GM21717 (cell line): ENCODE results near the gene EMILIN1.
"Not testable (repeated sequence)": the region's sequence is repeated elsewhere in the genome, so short reads cannot be mapped to it uniquely, and the experiment has no call there.

Source experiments
- ATAC-seq: cut with Tn5 transposase; IDR thresholded peaks from one replicate; pipeline ENCODE4 v1.9.1; 2021; ENCODE audit warnings: mild to moderate bottlenecking, moderate library complexity; ENCODE audit not compliant: unreplicated experiment

EMILIN1 gene

DNA sequence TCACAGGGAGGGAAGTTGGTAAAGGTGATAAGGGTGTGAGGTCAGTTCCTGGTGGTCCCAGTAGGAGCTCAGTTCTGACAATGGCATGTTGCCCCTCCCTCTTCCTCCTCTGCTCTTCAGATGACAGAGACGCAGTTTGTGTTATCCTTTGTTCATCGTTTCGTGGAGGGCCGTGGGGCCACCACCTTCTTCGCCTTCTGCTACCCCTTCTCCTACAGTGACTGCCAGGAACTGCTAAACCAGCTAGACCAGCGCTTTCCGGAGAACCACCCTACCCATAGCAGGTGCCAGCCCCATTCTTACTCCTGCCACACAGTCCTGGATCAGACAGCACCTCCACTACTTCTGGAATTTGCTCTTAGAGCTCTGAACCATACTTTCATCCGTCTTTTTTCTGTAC lies 24.6 kb upstream of the EMILIN1 start:
- ATAC-seq: no peak

DNA sequence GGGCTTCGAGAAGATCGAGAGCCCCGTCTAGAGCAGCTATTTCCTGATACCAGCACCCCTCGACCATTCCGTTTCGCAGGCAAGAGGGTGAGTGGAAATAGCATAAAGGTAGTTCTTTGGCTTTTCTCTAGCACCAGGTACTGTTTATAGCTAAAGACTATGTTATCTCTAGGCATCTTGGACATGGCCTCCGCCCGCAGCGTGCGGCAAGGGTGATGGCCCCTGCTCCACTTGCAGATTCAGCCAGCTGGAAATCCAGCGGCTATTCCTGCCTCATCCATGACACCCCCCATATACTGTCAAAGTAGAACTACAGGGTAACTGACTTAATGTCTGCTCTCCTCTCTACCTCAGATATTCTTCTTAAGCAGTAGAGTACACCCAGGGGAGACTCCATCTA lies 23.7 kb upstream of the EMILIN1 start:
- ATAC-seq: no peak

DNA sequence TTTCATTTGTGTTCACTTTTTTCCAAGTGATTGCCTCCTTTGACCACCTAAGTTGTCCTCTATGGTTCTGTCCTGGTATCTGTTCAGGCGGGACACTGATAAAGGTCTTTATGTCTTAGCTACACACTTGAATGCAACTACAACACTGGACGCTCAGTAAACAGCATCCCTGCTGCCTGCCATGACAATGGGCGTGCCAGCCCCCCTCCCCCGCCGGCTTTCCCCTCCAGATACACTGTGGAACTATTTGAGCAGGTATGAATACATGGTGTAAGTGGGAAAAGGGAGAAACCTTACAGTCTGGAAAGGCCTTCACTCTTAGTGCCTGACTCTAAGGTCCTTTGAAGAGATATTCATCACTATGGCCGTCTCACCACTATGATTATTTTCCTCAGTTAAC lies 21.2 kb upstream of the EMILIN1 start:
- ATAC-seq: no peak

DNA sequence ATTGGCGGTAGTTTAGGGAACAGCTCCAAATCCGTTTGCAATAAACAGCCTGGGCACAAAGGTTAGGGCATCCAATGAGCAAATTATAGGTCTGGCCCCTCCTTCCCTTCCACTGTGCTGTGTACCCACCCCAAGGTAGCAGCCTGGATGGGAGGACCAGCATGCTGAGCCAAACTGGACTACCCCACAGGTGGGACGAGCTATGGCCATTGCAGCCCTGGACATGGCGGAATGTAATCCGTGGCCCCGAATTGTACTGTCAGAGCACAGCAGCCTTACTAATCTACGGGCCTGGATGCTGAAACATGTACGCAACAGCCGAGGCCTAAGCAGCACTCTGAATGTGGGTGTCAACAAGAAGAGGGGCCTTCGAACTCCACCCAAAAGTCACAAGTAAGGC lies 20.2 kb upstream of the EMILIN1 start:
- no peak for ATAC-seq

DNA sequence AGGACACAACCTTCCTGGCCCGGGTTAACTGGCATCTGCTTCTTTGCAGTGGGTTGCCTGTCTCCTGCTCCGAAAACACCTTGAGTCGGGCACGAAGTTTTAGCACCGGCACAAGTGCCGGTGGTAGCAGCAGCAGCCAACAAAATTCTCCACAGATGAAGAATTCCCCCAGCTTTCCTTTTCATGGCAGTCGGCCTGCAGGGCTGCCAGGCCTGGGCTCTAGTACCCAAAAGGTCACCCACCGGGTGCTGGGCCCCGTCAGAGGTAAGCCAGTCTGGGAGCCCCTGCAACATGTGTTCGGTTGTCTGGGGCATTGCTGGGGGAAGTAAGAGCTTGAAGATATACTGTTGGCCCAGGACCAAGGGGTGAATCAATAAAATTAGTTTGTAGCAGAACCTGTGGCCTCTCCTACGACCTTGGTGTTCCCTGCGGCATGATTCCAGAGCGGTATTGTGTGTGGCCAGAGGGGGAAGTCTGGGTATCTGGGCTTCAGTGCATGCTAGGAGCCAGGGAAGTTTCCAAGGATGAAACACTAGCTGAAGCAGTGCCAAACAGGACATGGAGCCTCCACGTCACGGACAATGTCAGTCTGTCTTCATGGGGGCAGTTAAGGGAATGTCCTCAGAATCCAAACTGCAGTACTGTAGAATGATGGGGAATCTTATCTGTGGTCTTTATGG lies 19.1 kb upstream of the EMILIN1 start:
- ATAC-seq: no peak

DNA sequence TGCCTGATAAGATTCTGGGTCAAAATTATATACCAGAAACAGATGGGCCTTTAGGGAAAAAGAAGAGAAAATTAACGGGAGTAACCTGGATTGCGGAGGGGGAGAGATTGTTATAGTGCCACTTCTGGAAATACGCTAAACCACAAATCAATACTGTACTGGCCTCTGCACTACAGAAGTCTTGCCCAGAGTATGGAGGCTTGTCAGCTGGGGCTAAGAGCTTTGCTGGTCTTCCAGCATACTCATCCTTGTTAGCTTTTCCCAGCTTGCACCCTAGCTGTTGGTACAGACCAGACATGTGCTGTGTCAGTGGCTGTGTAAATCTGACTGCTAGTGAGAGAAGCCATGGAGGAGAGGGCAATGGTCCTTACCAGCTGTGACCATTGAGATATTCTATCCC lies 18.1 kb upstream of the EMILIN1 start:
- ATAC-seq: no peak

DNA sequence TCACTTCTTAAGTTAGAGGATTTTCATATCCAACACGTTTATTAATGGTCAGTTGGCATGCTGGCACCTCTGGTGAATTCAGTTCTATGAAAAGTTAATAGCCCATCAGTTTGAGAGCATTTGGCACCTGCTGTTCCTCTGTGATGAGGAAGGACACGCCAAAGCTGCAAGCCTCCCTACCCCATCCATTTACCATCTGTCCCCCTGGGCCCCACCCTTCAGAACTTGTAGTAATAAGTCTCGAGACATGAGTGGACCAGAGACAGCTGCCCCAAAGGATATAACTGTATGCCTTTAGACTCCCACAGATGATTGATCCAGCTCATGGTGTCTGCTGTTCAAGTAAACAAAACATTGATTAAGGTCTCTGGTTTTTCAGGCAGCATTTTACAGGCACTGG lies 13.3 kb upstream of the EMILIN1 start:
- ATAC-seq: no peak

DNA sequence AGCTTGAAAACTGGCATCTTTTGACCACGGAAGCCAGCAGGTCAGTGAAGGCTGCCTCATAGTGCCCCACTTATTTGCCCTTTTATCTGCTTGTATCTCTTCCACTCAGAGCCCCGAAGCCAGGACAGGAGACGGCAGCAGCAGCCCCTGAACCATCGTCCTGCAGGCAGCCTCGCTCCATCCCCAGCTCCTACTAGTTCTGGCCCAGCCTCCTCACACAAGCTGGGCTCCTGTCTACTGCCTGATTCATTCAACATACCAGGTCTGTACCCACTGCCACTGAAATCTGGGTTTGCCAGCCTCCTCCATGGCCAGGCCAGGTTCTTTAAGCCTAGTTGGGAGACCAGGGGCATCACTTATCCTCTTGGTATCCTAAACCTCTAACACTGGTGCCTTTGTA lies 11.0 kb upstream of the EMILIN1 start:
- ATAC-seq: no peak

DNA sequence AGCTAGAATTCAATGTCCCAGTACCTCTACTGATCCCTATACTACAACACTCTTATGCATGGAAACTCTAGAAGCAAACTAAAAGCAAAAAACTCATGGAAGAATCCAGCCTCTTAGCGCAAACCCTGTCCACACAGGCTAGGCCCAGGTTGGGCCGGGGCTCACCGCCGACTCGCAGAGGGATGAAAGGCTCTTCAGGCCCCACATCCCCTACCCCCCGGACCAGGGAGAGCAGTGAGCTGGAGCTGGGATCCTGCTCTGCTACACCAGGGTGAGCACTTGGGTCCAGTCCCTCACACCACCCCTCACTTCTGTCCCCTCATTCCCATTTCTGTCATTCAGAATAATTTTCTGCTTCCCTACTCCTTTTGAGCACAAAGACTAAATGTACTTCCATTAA lies 9.0 kb upstream of the EMILIN1 start:
- ATAC-seq: no peak

DNA sequence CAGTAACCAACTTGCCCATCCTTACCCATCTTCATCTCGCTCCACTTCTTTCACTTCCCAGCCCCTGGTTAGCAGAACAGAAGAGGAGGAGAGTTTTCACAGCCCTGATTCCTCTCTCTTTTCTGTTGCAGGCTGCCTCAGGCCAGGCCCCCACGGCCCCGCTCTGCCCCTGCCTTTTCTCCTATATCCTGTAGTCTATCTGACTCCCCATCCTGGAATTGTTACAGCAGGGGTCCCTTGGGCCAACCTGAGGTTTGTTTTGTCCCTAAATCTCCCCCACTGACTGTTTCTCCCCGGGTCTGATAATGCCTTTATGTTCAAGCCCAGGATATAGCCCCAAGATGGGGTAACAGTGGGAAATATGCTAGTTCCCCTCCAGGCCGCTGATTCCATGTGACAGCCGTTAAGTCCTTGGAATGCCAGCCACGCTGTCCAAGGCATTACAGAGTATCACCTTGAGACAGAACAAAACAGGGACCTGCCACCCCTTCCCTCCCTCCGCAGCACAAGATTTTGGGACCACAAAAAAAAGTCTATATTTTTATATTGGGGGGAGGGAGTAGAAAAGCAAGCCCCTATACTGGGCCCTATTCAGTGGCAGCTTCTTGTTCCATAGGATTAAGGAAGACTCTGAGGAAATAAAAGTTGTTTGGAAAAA lies 8.3 kb upstream of the EMILIN1 start:
- ATAC-seq: no peak

DNA sequence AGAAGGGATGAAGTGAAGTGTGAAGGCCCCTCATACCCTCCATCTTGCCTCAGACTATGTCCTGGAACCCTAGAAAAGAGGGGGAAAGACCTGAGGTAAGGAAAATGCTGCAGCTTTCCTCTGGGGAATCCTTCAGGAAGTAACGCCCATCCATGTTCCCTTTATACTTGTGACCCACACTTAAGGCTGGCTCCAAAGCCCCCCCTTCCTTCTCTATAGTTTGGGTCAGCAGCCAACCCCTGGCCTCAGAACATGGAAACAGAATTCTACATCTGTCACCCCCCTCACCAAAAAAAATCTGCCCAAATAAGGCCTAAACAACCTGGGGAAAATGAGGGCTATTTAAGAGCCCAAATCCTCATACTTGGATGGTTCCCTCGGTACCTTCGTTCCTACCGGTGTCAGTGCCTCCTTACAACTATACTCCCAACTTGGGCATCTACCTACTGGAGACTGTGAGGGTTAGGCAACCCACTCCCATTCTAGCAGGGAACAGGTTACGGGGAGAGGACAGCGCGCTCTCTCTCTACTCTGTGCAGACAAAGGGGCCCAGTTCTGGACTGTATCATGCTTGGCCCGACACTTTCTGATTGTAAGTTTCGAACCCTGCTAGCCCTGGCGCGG lies 7.7 kb upstream of the EMILIN1 start:
- no peak for ATAC-seq

DNA sequence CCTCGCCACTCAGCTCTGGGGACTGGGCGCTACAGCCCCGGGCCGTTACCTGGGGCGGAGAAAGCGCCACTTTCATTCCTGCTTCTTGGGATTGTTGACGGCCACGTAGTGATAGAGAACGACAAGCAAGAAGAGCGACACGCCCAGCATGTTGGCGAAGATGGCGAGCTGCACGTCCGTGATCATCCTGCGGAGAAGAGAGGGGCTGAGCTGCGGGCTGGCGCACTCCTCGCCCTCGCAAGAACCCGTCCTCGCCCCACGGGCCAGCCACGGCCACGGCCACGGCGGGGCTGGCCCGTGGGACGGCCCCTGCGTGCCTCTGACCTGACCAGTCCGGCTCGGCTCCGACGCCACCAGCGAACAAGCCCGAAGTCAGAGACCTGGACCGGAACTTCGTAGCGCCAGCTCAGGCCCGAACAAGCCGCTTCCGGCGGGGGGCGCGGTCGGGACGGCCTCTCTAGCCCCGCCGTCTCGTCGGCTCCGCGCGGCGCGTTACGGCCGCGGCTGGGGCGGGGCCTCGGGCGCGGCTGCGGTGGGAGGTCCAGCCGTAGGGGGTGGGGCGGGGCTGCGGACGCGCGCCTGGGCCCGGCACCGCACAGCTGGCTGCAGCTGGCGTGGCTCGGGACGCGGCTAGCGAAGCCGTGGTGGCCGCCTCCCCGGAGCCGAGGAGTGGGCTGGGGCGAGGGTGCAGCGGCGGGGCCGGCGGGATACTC lies 7.0 kb upstream of the EMILIN1 start, which contains the start of gene OST4:
OST4 (minus strand) TSS at position 378 of the 713 bp plus-strand sequence.
- ATAC-seq: peak; percentile 76

DNA sequence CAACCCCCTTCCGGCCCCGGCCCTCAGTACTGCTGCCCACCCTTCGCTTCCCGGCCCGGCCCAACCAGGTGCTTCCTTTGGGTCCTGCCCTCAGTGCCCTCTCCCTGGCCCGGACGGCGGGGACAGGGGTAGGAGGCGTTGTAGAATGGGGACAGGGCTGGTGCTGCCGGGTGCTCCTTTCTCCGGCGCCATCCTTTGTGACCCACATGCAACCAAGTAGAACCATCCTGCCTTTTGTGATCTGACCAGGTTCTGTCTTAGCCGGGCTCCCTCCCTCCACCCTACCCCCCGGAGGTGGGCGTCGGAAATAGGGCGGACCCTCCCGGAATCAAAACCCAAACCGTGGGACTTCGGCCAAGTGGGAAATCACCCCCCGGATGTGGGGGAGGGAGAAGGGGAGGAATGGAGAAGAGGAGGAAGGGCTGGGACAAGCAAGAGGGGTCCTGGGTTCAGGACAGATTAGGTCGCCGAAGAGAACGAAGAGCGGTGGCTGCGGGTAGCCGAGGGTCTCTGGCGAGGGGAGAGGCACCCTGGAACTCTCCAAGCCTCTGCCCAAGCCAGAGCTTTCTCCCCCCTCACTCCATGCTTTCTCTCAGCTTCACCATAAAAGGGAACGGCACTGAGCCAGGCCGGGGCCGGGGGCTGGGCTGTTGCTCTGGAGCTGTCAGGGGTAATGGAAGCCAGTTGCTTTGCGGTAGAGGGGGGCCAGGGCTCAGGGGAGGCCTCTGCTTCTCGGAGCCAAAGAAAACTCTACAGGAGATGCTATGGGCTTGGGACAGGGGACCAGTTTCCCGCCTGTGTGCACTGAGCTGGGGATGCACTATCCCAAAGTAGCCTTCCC lies 6.2 kb upstream of the EMILIN1 start:
- ATAC-seq: peak; percentile 20

DNA sequence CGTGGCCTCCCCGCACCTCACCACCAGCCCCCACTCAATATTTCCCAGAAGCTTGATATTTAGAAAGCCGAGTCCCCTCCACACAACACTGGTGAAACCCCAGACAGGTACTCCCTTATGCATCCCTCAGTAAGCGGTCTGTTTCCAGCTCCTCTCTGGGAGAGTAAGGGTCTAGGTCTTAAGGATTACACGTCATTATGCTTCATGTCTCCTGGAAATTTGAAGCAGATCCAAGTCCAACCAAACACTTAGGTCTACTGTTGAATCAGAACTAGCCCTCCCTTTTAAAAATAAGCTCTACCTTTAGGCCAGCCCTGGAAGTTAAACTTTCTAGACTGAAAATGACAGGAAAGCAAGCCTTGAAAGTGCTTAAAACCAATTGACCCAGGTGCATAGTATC lies 5.5 kb upstream of the EMILIN1 start:
- no peak for ATAC-seq

DNA sequence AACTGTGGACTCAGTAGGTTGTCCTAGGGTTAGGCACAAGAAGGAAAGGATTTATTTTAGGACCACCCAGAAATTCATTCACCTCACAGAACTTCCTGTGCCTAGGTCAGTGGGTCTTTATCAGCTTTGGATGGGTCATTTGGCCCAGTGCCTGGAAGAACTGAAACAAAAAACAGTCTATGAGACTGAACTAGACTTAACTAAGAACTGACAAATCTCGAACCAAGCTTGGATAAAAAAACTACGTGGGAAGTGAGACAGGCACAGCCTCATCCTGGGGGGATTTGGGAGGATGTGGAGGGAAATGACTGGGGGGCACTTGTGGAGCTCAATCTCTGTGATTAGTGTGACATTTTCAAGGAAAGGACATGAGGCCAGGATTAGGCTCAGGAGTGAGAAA lies 4.6 kb upstream of the EMILIN1 start:
- ATAC-seq: no peak

DNA sequence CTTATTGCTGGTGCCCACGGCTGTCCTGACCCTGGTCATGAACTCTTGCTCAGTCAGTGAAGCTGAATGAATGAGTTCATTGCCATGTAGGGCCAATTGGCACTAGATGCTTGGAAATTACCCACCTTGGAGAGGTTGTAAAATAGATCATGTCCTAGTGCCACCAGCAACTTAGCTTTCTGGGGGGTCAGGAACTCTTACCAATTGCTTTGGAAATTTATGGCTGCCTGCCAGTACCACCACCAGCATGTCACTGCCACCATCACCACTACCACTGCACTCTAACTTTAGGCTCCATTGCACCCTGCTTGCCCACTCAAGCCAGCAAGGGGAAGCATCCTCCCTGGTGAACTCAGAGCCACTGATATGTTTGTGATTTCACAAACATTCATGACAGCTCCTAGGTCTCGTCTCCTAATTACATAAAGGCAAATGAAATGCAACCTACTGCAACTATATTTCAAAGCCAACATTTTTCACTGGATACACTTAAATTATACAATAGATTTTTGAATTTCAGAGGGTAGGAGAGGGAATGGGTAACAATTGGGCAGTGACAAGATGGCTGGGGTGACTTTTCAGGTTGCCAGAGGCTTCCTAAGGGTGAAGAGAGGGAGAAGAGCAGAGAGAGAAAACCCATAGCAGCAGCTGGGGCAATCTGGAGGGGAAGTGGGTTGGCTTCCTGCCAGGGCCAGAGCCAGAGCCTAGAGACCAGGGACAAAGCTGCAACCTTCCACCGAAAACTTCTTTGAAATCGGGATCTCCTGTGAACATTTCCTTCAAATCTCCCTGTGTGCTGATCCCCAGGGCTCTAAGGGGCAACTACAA lies 3.5 kb upstream of the EMILIN1 start:
- ATAC-seq: no peak

DNA sequence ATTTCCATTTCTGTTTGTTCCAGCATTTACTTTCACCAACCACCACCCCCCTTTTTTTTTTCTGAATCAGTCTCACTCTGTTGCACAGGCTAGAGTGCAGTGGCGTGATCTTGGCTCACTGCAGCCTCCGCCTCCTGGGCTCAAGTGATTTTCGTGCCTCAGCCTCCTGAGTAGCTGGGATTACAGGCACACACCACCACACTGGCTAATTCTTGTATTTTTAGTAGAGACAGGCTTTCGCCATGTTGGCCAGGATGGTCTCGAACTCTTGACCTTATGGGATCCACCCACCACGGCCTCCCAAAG lies 2.9 kb upstream of the EMILIN1 start:
- ATAC-seq: not testable (repeated sequence)

DNA sequence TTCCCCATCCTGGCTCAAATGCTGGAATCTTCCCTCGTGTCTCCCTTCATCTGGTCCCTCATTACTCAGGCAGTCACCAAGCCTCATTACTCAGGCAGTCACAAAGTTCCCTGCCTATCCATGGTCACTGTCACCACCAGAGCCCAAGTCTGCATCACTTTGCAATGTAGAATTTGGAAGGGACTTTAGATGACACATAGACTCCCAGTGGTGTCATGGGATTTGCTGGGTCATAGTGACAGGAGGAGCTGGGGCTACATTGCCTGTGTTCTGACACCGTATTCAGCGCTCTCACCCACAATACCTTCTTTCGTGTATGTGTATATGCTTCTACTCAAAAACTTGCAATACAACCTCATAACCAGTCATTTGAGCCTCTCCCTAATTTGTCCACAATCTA lies 2.1 kb upstream of the EMILIN1 start:
- ATAC-seq: no peak

DNA sequence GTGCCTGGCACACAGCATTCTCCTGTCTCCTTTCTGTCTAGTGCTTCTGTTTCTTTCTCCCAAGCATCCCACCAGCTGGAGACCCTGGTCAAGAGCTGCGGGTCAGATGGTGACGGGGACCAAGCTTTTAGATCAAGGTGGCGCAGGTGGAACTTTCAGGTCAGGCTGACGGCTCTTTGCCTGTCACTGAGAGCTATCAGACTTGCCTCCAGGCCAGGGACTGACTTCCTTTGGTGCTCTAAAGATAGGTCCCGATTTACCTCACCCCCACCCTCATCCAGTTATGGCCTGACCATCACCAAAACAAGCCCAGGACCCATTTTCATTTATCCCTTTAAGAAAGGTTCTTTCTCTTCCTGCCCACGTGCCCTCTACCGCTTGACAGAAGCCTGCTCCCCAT lies 1.2 kb upstream of the EMILIN1 start:
- ATAC-seq: no peak
